ENCODE measurements around the gene SGF29. TPM values are rescaled to one million over a fixed set of nuclear protein-coding genes. Genes with fewer than 3 reads are reported as not detected.

The SGF29 gene
- total RNA-seq, 1 experiment from 2014 or later = 22.3 TPM

DNA sequence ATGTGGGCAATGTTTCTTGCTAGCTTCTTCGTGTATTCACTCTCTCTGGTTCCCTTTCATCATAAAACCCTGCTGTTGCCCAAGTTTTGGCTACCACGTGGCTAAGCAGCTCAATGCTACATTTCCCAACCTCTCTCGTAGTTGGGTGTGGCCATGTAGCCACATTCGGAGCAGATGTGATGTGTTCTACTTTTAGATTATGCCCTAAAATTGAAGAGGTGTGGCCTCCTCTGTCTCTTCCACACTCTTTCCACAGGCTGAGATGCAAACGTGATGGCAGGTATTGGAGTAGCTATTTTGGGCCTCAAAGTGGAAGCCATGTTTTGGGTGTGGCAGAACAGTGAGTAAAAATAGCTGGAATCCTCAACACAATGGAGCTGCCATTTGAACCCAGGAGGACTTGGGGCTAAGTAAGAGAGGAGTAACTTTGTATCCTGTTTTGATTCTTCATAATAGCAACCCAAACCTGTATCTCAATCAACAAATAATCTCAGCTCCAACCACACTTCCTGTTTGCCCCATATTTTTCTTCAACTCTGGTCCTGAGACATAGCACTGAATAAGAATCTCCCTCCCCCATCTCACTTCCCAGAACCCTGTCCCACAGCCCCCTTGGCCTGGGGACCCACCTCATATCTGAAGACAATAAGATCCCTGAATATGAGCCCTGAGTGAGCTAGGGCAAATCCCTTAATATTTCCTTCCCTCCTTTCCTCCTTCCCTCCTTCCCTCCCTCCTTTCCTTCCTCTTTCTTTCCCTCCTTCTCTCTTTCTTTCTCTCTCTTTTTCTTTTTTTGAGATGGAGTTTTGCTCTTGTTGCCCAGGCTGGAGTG, 19.0 kb upstream of the SGF29 start:
- ChIA-PET POLR2A (ENCODE audit: unreplicated experiment) (no interaction called here), CTCF (no interaction called here)
- no peak overlapping the region for H3K4me3 ChIP-seq (ENCODE audit: low read length)
- H3K4me2 ChIP-seq (ENCODE audit: low read length) = no peak overlapping the region
- intact Hi-C loops (cut with micrococcal nuclease) = no loop called here
- H3K9ac ChIP-seq (ENCODE audit: low read length) = no peak overlapping the region
- no peaks in the 10 kb centered on the region for H3K9me2 ChIP-seq (replicated peaks; ENCODE audit: low read length)
- H3K4me1 ChIP-seq (ENCODE audit: insufficient read depth, low read length) = peaks cover 15% of the 10 kb centered on the region
- H3F3A ChIP-seq (ENCODE audit: low read length, unreplicated experiment) = no peaks in the 10 kb centered on the region
- DNase-seq = no peak
- no peaks in the 10 kb centered on the region for H4K20me1 ChIP-seq (ENCODE audit: low read length)
- BruUV-seq (replicated peaks) = no TSS peak
- peaks cover 9% of the 10 kb centered on the region; the same call in 1 of the 2 replicates for H3K79me2 ChIP-seq (ENCODE audit: low read length)
- no peak overlapping the region for H2AFZ ChIP-seq (ENCODE audit: low read length)
- no peak overlapping the region for H3K27ac ChIP-seq (ENCODE audit: low read length)
- H3K27me3 ChIP-seq (ENCODE audit: low read length) = no peaks in the 10 kb centered on the region
- no peaks in the 10 kb centered on the region for H3K36me3 ChIP-seq (ENCODE audit: low read depth, low read length)
- no peaks in the 10 kb centered on the region for H3K9me3 ChIP-seq (ENCODE audit: low read length)
- no peak for TF ChIP-seq EZH2phosphoT487 (IDR thresholded peaks at IDR 0.05; ENCODE audit: borderline replicate concordance, low read length)
- TF ChIP-seq, protein P1, sequence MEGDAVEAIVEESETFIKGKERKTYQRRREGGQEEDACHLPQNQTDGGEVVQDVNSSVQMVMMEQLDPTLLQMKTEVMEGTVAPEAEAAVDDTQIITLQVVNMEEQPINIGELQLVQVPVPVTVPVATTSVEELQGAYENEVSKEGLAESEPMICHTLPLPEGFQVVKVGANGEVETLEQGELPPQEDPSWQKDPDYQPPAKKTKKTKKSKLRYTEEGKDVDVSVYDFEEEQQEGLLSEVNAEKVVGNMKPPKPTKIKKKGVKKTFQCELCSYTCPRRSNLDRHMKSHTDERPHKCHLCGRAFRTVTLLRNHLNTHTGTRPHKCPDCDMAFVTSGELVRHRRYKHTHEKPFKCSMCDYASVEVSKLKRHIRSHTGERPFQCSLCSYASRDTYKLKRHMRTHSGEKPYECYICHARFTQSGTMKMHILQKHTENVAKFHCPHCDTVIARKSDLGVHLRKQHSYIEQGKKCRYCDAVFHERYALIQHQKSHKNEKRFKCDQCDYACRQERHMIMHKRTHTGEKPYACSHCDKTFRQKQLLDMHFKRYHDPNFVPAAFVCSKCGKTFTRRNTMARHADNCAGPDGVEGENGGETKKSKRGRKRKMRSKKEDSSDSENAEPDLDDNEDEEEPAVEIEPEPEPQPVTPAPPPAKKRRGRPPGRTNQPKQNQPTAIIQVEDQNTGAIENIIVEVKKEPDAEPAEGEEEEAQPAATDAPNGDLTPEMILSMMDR (conservative IDR thresholded peaks at IDR 0.05; ENCODE audit: low read depth, low read length) = no peak
- TF ChIP-seq EZH2 (IDR thresholded peaks at IDR 0.05; ENCODE audit: low read length, unreplicated experiment) = no peak
- no peak for ATAC-seq

GRCh38 chr16:28537076-28537475, 16.6 kb upstream of the SGF29 start:
- CTCF ChIA-PET = no interaction called here
- H3K27ac ChIP-seq (ENCODE audit: low read length) = no peak overlapping the region
- no TSS peak for BruUV-seq (replicated peaks)
- H3K4me3 ChIP-seq (ENCODE audit: low read length) = no peak overlapping the region
- 0 out of 2 replicates have a peak overlapping the region, but pooled peaks have one; percentile 79 for H3K4me2 ChIP-seq (ENCODE audit: low read length)
- POLR2A ChIA-PET (ENCODE audit: unreplicated experiment) = no interaction called here
- no peak for TF ChIP-seq EZH2phosphoT487 (IDR thresholded peaks at IDR 0.05; ENCODE audit: borderline replicate concordance, low read length)
- H3K27me3 ChIP-seq (ENCODE audit: low read length) = no peaks in the 10 kb centered on the region
- no peaks in the 10 kb centered on the region for H3K9me2 ChIP-seq (replicated peaks; ENCODE audit: low read length)
- H2AFZ ChIP-seq (ENCODE audit: low read length) = no peak overlapping the region
- H3K36me3 ChIP-seq (ENCODE audit: low read depth, low read length) = no peaks in the 10 kb centered on the region
- intact Hi-C loops (cut with micrococcal nuclease) = no loop called here
- H3K4me1 ChIP-seq (ENCODE audit: insufficient read depth, low read length) = peaks cover 15% of the 10 kb centered on the region
- no peak overlapping the region for H3K9ac ChIP-seq (ENCODE audit: low read length)
- H3K79me2 ChIP-seq (ENCODE audit: low read length) = peaks cover 9% of the 10 kb centered on the region; the same call in 1 of the 2 replicates
- ATAC-seq (no peak), DNase-seq (no peak)
- no peaks in the 10 kb centered on the region for H4K20me1 ChIP-seq (ENCODE audit: low read length)
- no peaks in the 10 kb centered on the region for H3F3A ChIP-seq (ENCODE audit: low read length, unreplicated experiment)
- H3K9me3 ChIP-seq (ENCODE audit: low read length) = no peaks in the 10 kb centered on the region

- ChIA-PET POLR2A (ENCODE audit: unreplicated experiment) (no interaction called here), CTCF (no interaction called here)
- ATAC-seq (no peak), DNase-seq (no peak)
- Histone ChIP-seq H3K4me1 (ENCODE audit: insufficient read depth, low read length) (peaks cover 15% of the 10 kb centered on the region), H3K4me2 (ENCODE audit: low read length) (peak overlapping the region; percentile 79), H3K9ac (ENCODE audit: low read length) (peak overlapping the region; percentile 55), H4K20me1 (ENCODE audit: low read length) (no peaks in the 10 kb centered on the region), H3K27me3 (ENCODE audit: low read length) (no peaks in the 10 kb centered on the region), H3K9me3 (ENCODE audit: low read length) (no peaks in the 10 kb centered on the region), H2AFZ (ENCODE audit: low read length) (peak overlapping the region; percentile 80), H3K4me3 (ENCODE audit: low read length) (peak overlapping the region; percentile 54), H3K36me3 (ENCODE audit: low read depth, low read length) (no peaks in the 10 kb centered on the region), H3K9me2 (replicated peaks; ENCODE audit: low read length) (no peaks in the 10 kb centered on the region), H3F3A (ENCODE audit: low read length, unreplicated experiment) (no peaks in the 10 kb centered on the region), H3K27ac (ENCODE audit: low read length) (peak overlapping the region; percentile 20), H3K79me2 (ENCODE audit: low read length) (peaks cover 9% of the 10 kb centered on the region; the same call in 1 of the 2 replicates)
- BruUV-seq (replicated peaks) = no TSS peak
- intact Hi-C loops (cut with micrococcal nuclease) = no loop called here
- TF ChIP-seq EZH2phosphoT487 (IDR thresholded peaks at IDR 0.05; ENCODE audit: borderline replicate concordance, low read length) = no peak
- TF ChIP-seq, protein P1 (conservative IDR thresholded peaks at IDR 0.05; ENCODE audit: low read depth, low read length) = no peak
- TF ChIP-seq EZH2 (IDR thresholded peaks at IDR 0.05; ENCODE audit: low read length, unreplicated experiment) = no peak
Observed at GRCh38 chr16:28537964-28538732, 15.6 kb upstream of the SGF29 start.
